Naive thymus-derived CD4-positive, alpha-beta T cell (primary cell): ENCODE data around the gene MAML2. TPM values are rescaled to one million over a fixed set of nuclear protein-coding genes. Genes with fewer than 3 reads are reported as not detected.
A peak's percentile ranks its signal among the peaks of the same experiment; 100 is the strongest.

Experiments used
- ATAC-seq: fragments of 150-1000 bp; cut with Tn5 transposase; 2 replicates; pipeline ENCODE4 v1.10.0; 2021; ENCODE audit warnings: mild to moderate bottlenecking, moderate library complexity
- CTCF ChIA-PET: fragments of 350-600 bp; sonication (Branson Sonifier 250); formaldehyde crosslinking; loops from one replicate; lab custom pipeline; 2021; ENCODE audit warnings: antibody characterized with exemption; lab: Charles Lee
- POLR2A ChIA-PET: fragments of 350-600 bp; sonication (Branson Sonifier 250); formaldehyde crosslinking; loops from one replicate; lab custom pipeline; 2021; ENCODE audit warnings: antibody characterized with exemption, inconsistent platforms; lab: Charles Lee
- DNase-seq, 9 donors: peaks; one replicate each; pipeline versions ENCODE4 v3.0.0 to v3.0.0-alpha.2; 2020 to 2022; ENCODE audit warnings: mixed read lengths in 1 of 9
- H3K27ac ChIP-seq: one replicate; pipeline ENCODE4 v1.7.0; 2013; ENCODE audit warnings: mild to moderate bottlenecking, low read depth, low read length, moderate library complexity
- H3K27me3 ChIP-seq, 2 donors: one replicate each; pipeline ENCODE4 v1.7.0; 2013; ENCODE audit warnings: low read length in 2 of 2, mild to moderate bottlenecking in 2 of 2, moderate library complexity in 2 of 2; ENCODE audit not compliant: control insufficient read depth in 2 of 2, insufficient read depth in 2 of 2
- H3K36me3 ChIP-seq, 3 experiments: 1 replicate in 2 of 3; 2 replicates in 1 of 3; pipeline ENCODE4 v1.7.0; 2013; ENCODE audit warnings: low read length in 3 of 3, mild to moderate bottlenecking in 3 of 3, moderate library complexity in 1 of 3; ENCODE audit not compliant: insufficient read depth in 3 of 3, control insufficient read depth in 2 of 3
- H3K4me1 ChIP-seq, 2 donors: one replicate each; pipeline ENCODE4 v1.7.0; 2013; ENCODE audit warnings: low read length in 2 of 2, mild to moderate bottlenecking in 2 of 2, moderate library complexity in 1 of 2; ENCODE audit not compliant: control insufficient read depth in 2 of 2, insufficient read depth in 2 of 2
- H3K4me3 ChIP-seq: 2 replicates; pipeline ENCODE4 v1.7.0; 2013; ENCODE audit warnings: mild to moderate bottlenecking, low read length
- H3K9me3 ChIP-seq, 3 experiments: 1 replicate in 2 of 3; 2 replicates in 1 of 3; pipeline ENCODE4 v1.7.0; 2013; ENCODE audit warnings: low read length in 3 of 3; ENCODE audit not compliant: control insufficient read depth in 2 of 3
- H3K27ac Mint-ChIP-seq, 9 donors: one replicate each; pipeline ENCODE4 v1.8.0; 2020 to 2022; ENCODE audit warnings: mixed read lengths in 9 of 9, mild to moderate bottlenecking in 8 of 9, moderate library complexity in 5 of 9, inconsistent platforms in 2 of 9
- H3K27me3 Mint-ChIP-seq, 5 donors: one replicate each; pipeline ENCODE4 v1.8.0; 2021 to 2022; ENCODE audit warnings: mixed read lengths in 5 of 5, mild to moderate bottlenecking in 1 of 5
- H3K36me3 Mint-ChIP-seq, 5 donors: one replicate each; pipeline ENCODE4 v1.8.0; 2020 to 2022; ENCODE audit warnings: mixed read lengths in 5 of 5, mild to moderate bottlenecking in 3 of 5, inconsistent platforms in 1 of 5
- H3K4me1 Mint-ChIP-seq, 7 donors: one replicate each; pipeline ENCODE4 v1.8.0; 2020 to 2022; ENCODE audit warnings: mixed read lengths in 7 of 7, mild to moderate bottlenecking in 3 of 7, inconsistent platforms in 1 of 7
- H3K4me3 Mint-ChIP-seq, 10 donors: one replicate each; pipeline ENCODE4 v1.8.0; 2020 to 2022; ENCODE audit warnings: mild to moderate bottlenecking in 10 of 10, mixed read lengths in 10 of 10, moderate library complexity in 6 of 10, inconsistent platforms in 2 of 10
- H3K9me3 Mint-ChIP-seq, 11 donors: one replicate each; pipeline ENCODE4 v1.8.0; 2020 to 2022; ENCODE audit warnings: mixed read lengths in 11 of 11, mild to moderate bottlenecking in 4 of 11, inconsistent platforms in 1 of 11, moderate library complexity in 1 of 11
- intact Hi-C, 2 donors: fragments of 100-400 bp; cut with micrococcal nuclease; formaldehyde crosslinking; loops; one replicate each; pipeline ENCODE4 v1.15.1; 2023
- polyA plus RNA-seq, 2 donors: library from polyadenylated mRNA; unstranded; fragments of 300-500 nt; fragmentation: Illumina TruSeq; gene quantifications; one replicate each; pipeline ENCODE4 v1.2.3, GENCODE V29; 2021
- total RNA-seq, 6 experiments: library from RNA in 5 of 6; stranded (reverse) in 5 of 6; gene quantifications; 1 replicate in 5 of 6; 2 replicates in 1 of 6; pipeline ENCODE4 v1.2.3 and lab custom pipeline; 2021 to 2026

Gene MAML2
- total and polyA plus RNA-seq, 7 experiments from 2014 or later, result 12.6 to 81.3 (median 52.5) TPM

- H3K4me3 Mint-ChIP-seq, result peak overlapping the region; percentile 33 to 96 (median 56)
- CTCF ChIA-PET, result interaction anchor here (0.6 to 1.9 kb wide), 5 partner anchors 9 to 1005 kb away, joined by 3 to 8 read pairs (median 3); partner anchors contain the start of gene MAML2
- Histone ChIP-seq H3K27me3 (no peaks in the 10 kb centered on the region), H3K9me3 (no peaks in the 10 kb centered on the region), H3K4me1 (peaks cover 6 to 79% of the 10 kb centered on the region in 2 donors), H3K4me3 (no peak overlapping the region), H3K36me3 (peaks cover 0 to 4% (median 0%) of the 10 kb centered on the region in 3 experiments), H3K27ac (peak overlapping the region; percentile 26)
- ATAC-seq, result no peak
- H3K9me3 Mint-ChIP-seq, result peaks cover 0 to 3% (median 0%) of the 10 kb centered on the region in 11 donors
- peaks cover 0 to 51% (median 41%) of the 10 kb centered on the region in 5 donors for H3K36me3 Mint-ChIP-seq
- POLR2A ChIA-PET, result interaction anchor here (0.7 to 1.4 kb wide), 5 partner anchors 10 to 134 kb away, joined by 3 to 8 read pairs (median 4); partner anchors contain the start of gene MAML2
- intact Hi-C loops, result loop anchor here in 1 of 2 donors (1.0 kb wide), 1 partner anchor 9 kb away; no protein-coding TSS in a partner anchor
- H3K27ac Mint-ChIP-seq, result peak overlapping the region; percentile 18 to 93 (median 63)
- no peak for DNase-seq
- no peaks in the 10 kb centered on the region for H3K27me3 Mint-ChIP-seq
- peaks cover 69 to 99% (median 87%) of the 10 kb centered on the region in 7 donors for H3K4me1 Mint-ChIP-seq
These were observed 10.7 kb downstream of the MAML2 start for GRCh38 chr11:96332126-96332771.

DNA sequence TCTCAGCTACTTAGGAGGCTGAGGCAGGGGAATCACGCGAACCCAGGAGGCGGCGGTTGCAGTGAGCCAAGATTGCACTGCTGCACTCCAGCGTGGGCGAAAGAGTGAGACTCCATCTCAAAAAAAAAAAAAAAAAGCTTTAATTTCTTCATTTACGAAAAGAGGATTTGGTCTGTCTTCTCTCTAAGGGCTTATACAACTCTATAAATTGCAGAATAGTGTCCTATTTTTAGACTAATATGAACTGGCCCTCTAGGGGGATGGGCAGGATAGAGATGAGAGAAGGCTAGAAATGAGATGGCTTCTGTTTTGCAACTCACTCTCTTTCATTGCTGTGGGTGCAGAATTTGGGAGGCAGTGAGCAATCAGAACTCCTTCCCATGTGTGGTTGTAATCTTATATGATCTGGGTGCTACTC, 11.3 kb downstream of the MAML2 start:
- peaks cover 0 to 3% (median 0%) of the 10 kb centered on the region in 11 donors for H3K9me3 Mint-ChIP-seq
- H3K27ac Mint-ChIP-seq, result peak overlapping the region; percentile 18 to 93 (median 63)
- Histone ChIP-seq H3K9me3 (no peaks in the 10 kb centered on the region), H3K36me3 (peaks cover 0 to 4% (median 0%) of the 10 kb centered on the region in 3 experiments), H3K27me3 (no peaks in the 10 kb centered on the region), H3K4me3 (no peak overlapping the region), H3K27ac (no peak overlapping the region), H3K4me1 (peaks cover 6 to 76% of the 10 kb centered on the region in 2 donors)
- H3K27me3 Mint-ChIP-seq, result no peaks in the 10 kb centered on the region
- H3K36me3 Mint-ChIP-seq, result peaks cover 0 to 55% (median 41%) of the 10 kb centered on the region in 5 donors
- H3K4me3 Mint-ChIP-seq, result peak overlapping the region in 9 of 10 donors; percentile 33 to 96 (median 57)
- DNase-seq (no peak), ATAC-seq (peak; percentile 71)
- CTCF ChIA-PET, result interaction anchor here (0.6 to 1.9 kb wide), 5 partner anchors 10 to 1005 kb away, joined by 3 to 8 read pairs (median 3); partner anchors contain the start of gene MAML2
- intact Hi-C loops, result loop anchor here in 1 of 2 donors (1.0 kb wide), 1 partner anchor 10 kb away; no protein-coding TSS in a partner anchor
- POLR2A ChIA-PET, result interaction anchor here (0.7 to 1.1 kb wide), 5 partner anchors 12 to 216 kb away, joined by 3 to 4 read pairs (median 3); no protein-coding TSS in a partner anchor
- peaks cover 65 to 99% (median 86%) of the 10 kb centered on the region in 7 donors for H3K4me1 Mint-ChIP-seq

- ChIA-PET CTCF (interaction anchor here (0.6 to 1.1 kb wide), 3 partner anchors 9 to 13 kb away, joined by 3 to 4 read pairs (median 3); partner anchors contain the start of gene MAML2), POLR2A (interaction anchor here (0.9 to 1.3 kb wide), 4 partner anchors 12 to 115 kb away, joined by 3 read pairs; partner anchors contain the start of gene MAML2)
- intact Hi-C loops, result loop anchor here in 1 of 2 donors (1.0 kb wide), 1 partner anchor 8 kb away; no protein-coding TSS in a partner anchor
- no peaks in the 10 kb centered on the region for H3K27me3 Mint-ChIP-seq
- peaks cover 0 to 4% (median 0%) of the 10 kb centered on the region in 3 experiments for H3K36me3 ChIP-seq
- DNase-seq, result no peak
- H3K9me3 ChIP-seq, result no peaks in the 10 kb centered on the region
- no peaks in the 10 kb centered on the region for H3K9me3 Mint-ChIP-seq
- peaks cover 0 to 73% of the 10 kb centered on the region in 2 donors for H3K4me1 ChIP-seq
- no peak overlapping the region for H3K4me3 ChIP-seq
- peaks cover 0 to 59% (median 43%) of the 10 kb centered on the region in 5 donors for H3K36me3 Mint-ChIP-seq
- peak overlapping the region in 8 of 9 donors; percentile 22 to 85 (median 54) for H3K27ac Mint-ChIP-seq
- H3K27ac ChIP-seq, result no peak overlapping the region
- H3K27me3 ChIP-seq, result no peaks in the 10 kb centered on the region
- peaks cover 65 to 99% (median 84%) of the 10 kb centered on the region in 7 donors for H3K4me1 Mint-ChIP-seq
- ATAC-seq, result no peak
- H3K4me3 Mint-ChIP-seq, result peak overlapping the region in 8 of 10 donors; percentile 29 to 96 (median 50)
These were observed 12.5 kb downstream of the MAML2 start for GRCh38 chr11:96330511-96330859.

DNA sequence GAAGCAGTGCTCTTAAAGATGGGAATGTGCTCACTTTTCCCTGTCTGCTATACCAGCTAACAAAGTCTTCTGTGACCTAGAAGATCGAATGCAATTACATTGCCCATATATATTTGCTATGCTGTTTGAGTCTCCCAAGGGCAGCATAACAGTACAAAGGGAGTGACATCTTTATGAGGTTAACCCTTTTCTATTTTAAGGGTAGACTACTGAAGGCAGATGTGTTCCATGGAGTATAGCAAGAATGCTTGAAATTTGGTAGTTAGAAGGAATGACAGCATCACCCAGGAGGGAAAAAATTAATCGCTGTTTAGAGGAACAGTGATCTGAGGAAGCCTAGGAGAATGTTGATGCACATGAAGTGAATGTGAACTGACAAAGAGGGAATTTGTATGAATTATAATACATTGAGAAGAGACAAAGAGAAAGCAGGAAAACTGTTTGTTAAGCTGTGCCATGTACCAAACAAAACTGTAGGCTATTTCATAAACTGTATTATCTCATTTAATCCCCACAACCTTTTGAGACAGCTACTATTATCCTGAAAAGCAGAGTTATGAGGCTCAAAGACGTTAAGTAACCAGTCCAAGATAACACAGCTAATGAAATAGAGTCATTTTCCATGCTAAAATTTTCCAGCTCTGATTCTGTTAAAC, 13.0 kb downstream of the MAML2 start:
- DNase-seq (no peak), ATAC-seq (no peak)
- Histone ChIP-seq H3K9me3 (no peaks in the 10 kb centered on the region), H3K36me3 (peaks cover 0 to 4% (median 0%) of the 10 kb centered on the region in 3 experiments), H3K27me3 (no peaks in the 10 kb centered on the region), H3K27ac (no peak overlapping the region), H3K4me1 (peaks cover 0 to 69% of the 10 kb centered on the region in 2 donors), H3K4me3 (no peak overlapping the region)
- Mint-ChIP-seq H3K36me3 (peaks cover 0 to 57% (median 42%) of the 10 kb centered on the region in 5 donors), H3K4me3 (peak overlapping the region in 6 of 10 donors; percentile 32 to 96 (median 47)), H3K27ac (peak overlapping the region; percentile 0 to 88 (median 58)), H3K4me1 (peaks cover 65 to 99% (median 84%) of the 10 kb centered on the region in 7 donors), H3K27me3 (no peaks in the 10 kb centered on the region), H3K9me3 (no peaks in the 10 kb centered on the region)
- intact Hi-C loops, result loop anchor here in 1 of 2 donors (1.0 kb wide), 1 partner anchor 8 kb away; no protein-coding TSS in a partner anchor
- POLR2A ChIA-PET, result interaction anchor here (0.9 to 1.3 kb wide), 4 partner anchors 11 to 114 kb away, joined by 3 read pairs; partner anchors contain the start of gene MAML2
- CTCF ChIA-PET, result interaction anchor here (0.6 to 1.1 kb wide), 3 partner anchors 10 to 13 kb away, joined by 3 to 4 read pairs (median 3); partner anchors contain the start of gene MAML2

DNA sequence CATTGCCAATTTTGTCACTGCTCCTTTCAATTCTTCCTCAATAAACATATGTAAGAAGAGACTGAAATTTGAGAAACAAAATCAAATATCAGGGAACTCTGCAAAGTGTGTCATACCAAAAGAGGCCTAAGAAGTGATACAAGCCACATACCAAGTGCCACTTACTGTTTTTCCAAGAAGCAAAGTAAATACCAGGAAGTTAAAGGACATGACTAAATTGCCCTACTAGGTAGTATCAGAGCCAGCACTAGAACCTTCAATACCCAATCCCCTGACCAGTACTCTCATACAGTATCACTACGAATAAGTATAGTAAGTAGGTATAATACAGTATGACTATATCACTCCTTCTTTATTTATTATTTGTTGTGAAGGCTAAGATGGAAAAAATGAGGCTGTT, 13.6 kb downstream of the MAML2 start:
- Histone ChIP-seq H3K36me3 (no peaks in the 10 kb centered on the region), H3K9me3 (no peaks in the 10 kb centered on the region), H3K4me1 (peaks cover 0 to 68% of the 10 kb centered on the region in 2 donors), H3K27ac (no peak overlapping the region), H3K4me3 (no peak overlapping the region), H3K27me3 (no peaks in the 10 kb centered on the region)
- H3K4me1 Mint-ChIP-seq, result peaks cover 63 to 99% (median 84%) of the 10 kb centered on the region in 7 donors
- ChIA-PET POLR2A (interaction anchor here (1.0 kb wide), 2 partner anchors 13 to 22 kb away, joined by 3 read pairs; partner anchors contain the start of gene MAML2), CTCF (no interaction called here)
- H3K4me3 Mint-ChIP-seq, result peak overlapping the region in 6 of 10 donors; percentile 7 to 96 (median 46)
- no peak for DNase-seq
- intact Hi-C loops, result no loop called here
- no peaks in the 10 kb centered on the region for H3K27me3 Mint-ChIP-seq
- peaks cover 0 to 57% (median 36%) of the 10 kb centered on the region in 5 donors for H3K36me3 Mint-ChIP-seq
- no peak for ATAC-seq
- peak overlapping the region; percentile 41 to 88 (median 58) for H3K27ac Mint-ChIP-seq
- no peaks in the 10 kb centered on the region for H3K9me3 Mint-ChIP-seq
